SK-N-SH treated with all-trans-retinoic acid at 6 μM for 48 hours (cell line): ENCODE results near the gene LAMA2.

ENCODE experiments used
- ARNTL ChIP-seq: fragments of 450-650 bp; formaldehyde crosslinking; IDR thresholded peaks from 2 replicates; pipeline ENCODE4 v1.5.0; 2020; ENCODE audit warnings: low read depth, mild to moderate bottlenecking, moderate library complexity, borderline replicate concordance
- GLIS3 ChIP-seq: fragments of 250-450 bp; sonication (Bioruptor Pico); IDR thresholded peaks from 2 replicates; pipeline ENCODE4 v1.5.0; 2020; ENCODE audit warnings: mild to moderate bottlenecking, moderate library complexity
- PATZ1 ChIP-seq: fragments of 250-450 bp; sonication (Bioruptor Pico); IDR thresholded peaks from 2 replicates; pipeline ENCODE4 v1.8.0; 2020; ENCODE audit warnings: mild to moderate bottlenecking, moderate library complexity, borderline replicate concordance
- RARB ChIP-seq: fragments of 250-450 bp; sonication (Bioruptor Pico); IDR thresholded peaks from 2 replicates; pipeline ENCODE4 v1.8.0; 2021; ENCODE audit warnings: mild to moderate bottlenecking, moderate library complexity
- TOX ChIP-seq: fragments of 250-450 bp; sonication (Bioruptor Pico); IDR thresholded peaks from 2 replicates; pipeline ENCODE4 v1.8.0; 2021; ENCODE audit warnings: mild to moderate bottlenecking, moderate library complexity, borderline replicate concordance
- ZNF70 ChIP-seq: fragments of 450-650 bp; formaldehyde crosslinking; IDR thresholded peaks from 2 replicates; pipeline ENCODE4 v1.5.0; 2020; ENCODE audit warnings: mild to moderate bottlenecking, moderate library complexity

GRCh38 chr6:128848212-128848935 lies 34.6 kb upstream of the LAMA2 start:
- TF ChIP-seq PATZ1 (CRISPR knock-in tag) (no peak), GLIS3 (CRISPR knock-in tag) (no peak), RARB (CRISPR knock-in tag) (no peak), ARNTL (CRISPR knock-in tag) (no peak), TOX (CRISPR knock-in tag) (no peak), ZNF70 (CRISPR knock-in tag) (no peak)
